PFSK-1 (cell line): ENCODE measurements around the gene FAM20C.

ENCODE experiments used
- FOXP2 ChIP-seq: optimal IDR thresholded peaks from 2 replicates; pipeline ENCODE3; 2011; ENCODE audit warnings: borderline replicate concordance, control low read depth, inconsistent platforms; ENCODE audit not compliant: insufficient read depth; ENCODE audit errors: extremely low read length, extremely low read depth
- POLR2AphosphoS5 ChIP-seq: IDR thresholded peaks from 2 replicates; pipeline ENCODE4 v1.6.1; 2012; ENCODE audit warnings: low read depth, mild to moderate bottlenecking, control low read depth, low read length, moderate library complexity
- REST ChIP-seq, 2 experiments: IDR thresholded peaks; 2 replicates each; pipeline versions ENCODE4 v1.6.1 to v1.8.0; 2011 to 2012; ENCODE audit warnings: low read depth in 2 of 2, low read length in 2 of 2, control low read depth in 1 of 2, inconsistent platforms in 1 of 2, mild to moderate bottlenecking in 1 of 2, moderate library complexity in 1 of 2; ENCODE audit not compliant: insufficient read depth in 1 of 2
- SIN3A ChIP-seq: IDR thresholded peaks from 2 replicates; pipeline ENCODE4 v1.6.1; 2012; ENCODE audit warnings: mild to moderate bottlenecking, low read length, moderate library complexity, borderline replicate concordance; ENCODE audit not compliant: insufficient read depth
- TAF1 ChIP-seq: IDR thresholded peaks from 2 replicates; pipeline ENCODE4 v1.6.1; 2012; ENCODE audit warnings: low read length, control low read depth, borderline replicate concordance; ENCODE audit not compliant: insufficient read depth

FAM20C gene

GRCh38 chr7:196283-196682 lies 3.9 kb downstream of the FAM20C start:
- no peak for TF ChIP-seq FOXP2
- no peak for TF ChIP-seq SIN3A
- no peak for TF ChIP-seq POLR2AphosphoS5
- no peak for TF ChIP-seq TAF1
- TF ChIP-seq REST (IDR thresholded peaks at IDR 0.05; ENCODE audit: insufficient read depth in 1 of 2, low read depth in 2 of 2, low read length in 2 of 2) = no peak

- no peak for TF ChIP-seq POLR2AphosphoS5
Observed at GRCh38 chr7:196778-197321, 4.5 kb downstream of the FAM20C start.

DNA sequence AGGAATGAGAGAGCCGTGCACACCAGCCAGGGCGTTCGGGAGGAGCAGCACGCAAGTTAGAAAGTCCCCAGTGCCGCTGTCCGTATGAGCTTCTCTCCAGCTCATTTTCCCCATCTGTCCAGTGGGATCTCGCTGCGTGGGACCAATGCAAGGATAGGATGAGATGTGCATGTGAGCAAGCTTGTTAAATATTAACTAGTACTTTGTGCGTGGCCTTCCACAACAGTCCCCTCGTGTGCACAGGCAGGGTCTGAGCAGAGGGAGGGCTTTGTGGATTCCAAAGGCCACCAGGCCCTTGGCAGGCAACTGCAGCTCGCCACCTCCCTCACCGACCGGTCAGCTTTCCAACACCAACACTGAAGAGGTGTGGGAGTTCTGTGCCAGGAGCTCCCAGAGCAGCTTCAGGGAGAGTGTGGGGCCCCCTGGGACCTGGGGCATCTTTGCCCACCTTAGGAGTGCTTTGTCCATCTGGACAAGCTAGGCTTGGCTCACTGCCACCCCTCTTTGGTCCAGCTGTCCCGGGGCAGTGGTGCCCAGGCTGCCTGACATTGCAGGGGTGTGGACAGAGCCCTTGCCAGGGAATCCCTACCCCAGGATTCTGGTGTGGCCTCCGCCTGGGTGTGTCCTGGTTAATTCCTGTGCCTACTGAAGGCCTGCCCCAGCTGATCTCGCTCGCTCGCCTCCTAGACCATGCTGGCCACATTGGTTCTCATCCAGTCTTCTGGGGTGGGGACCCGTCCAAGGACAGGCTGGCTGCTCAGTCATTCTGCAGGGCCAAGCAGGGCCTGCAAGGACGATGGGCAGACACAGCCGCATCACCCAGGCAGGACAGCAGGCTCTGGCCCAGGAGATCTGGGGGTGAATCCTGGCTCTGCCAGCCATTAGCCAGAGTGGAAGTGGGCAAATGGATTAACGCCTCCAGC lies 5.3 kb downstream of the FAM20C start:
- no peak for TF ChIP-seq REST (IDR thresholded peaks at IDR 0.05; ENCODE audit: insufficient read depth in 1 of 2, low read depth in 2 of 2, low read length in 2 of 2)

DNA sequence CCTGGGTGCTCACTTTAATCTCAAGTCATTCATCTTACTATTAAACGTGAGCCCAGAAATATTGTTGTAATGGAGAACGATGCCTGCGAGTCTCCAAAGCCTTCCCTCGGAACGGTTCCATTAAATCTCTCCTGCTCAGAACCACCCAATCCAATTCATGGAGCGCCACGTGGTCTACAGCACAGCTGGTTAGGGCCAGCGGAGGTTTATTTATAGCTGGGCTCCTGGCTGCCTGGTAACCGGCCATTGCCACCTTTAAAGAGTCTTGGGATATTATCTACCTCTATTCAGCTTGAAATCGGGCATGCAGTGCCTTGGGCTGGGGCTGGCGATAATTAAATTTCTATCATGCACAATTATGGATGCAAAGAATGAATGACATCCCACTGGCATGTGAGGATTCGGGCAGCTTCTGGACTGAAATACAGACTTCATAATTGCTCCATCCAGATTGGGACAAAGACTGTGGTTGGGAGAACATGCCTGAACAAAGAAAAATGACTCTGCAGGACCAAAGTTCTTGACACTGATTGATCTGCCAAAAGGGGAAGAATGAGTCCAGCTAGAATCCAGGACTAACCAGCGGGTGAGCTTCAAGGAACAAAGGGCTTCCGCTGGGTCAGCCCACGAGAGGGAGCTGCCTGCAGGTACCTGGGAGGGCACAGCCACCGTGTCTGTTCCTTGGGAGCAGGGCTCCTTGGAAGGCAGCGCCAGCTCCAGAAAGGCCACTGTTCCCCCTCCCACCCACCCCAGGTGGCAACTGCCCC lies 7.3 kb downstream of the FAM20C start:
- TF ChIP-seq TAF1 = no peak
- TF ChIP-seq REST (IDR thresholded peaks at IDR 0.05; ENCODE audit: insufficient read depth in 1 of 2, low read depth in 2 of 2, low read length in 2 of 2) = no peak
- TF ChIP-seq SIN3A = no peak
- TF ChIP-seq POLR2AphosphoS5 = no peak; the same call in 1 of the 2 replicates
- TF ChIP-seq FOXP2 = no peak

DNA sequence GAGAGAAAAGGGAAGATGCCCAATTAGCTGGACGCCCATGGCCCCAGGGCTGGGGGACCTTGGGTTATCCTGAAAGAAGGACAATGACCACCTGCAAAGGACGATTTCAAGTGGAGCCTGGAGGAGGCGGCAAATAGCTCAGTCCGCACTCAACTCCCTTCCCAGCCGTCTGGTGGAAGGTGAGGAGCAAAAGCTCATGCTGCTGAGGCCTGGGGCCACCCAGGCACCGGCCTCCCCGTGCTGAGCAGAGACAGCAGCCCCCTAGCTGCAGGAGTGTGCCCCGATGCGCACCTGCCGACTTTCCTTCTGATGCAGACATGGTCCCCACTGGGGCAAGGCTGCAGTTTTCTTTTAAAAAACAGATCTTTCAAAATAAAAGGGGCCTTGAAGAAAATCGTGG lies 7.9 kb downstream of the FAM20C start:
- no peak for TF ChIP-seq TAF1
- TF ChIP-seq POLR2AphosphoS5 = peak; percentile 33; the same call in 1 of the 2 replicates
- no peak for TF ChIP-seq REST (IDR thresholded peaks at IDR 0.05; ENCODE audit: insufficient read depth in 1 of 2, low read depth in 2 of 2, low read length in 2 of 2)
